ENCODE results near the gene FHAD1. TPM values are rescaled to one million over a fixed set of nuclear protein-coding genes. Genes with fewer than 3 reads are reported as not detected.

Gene FHAD1
- total RNA-seq, 1 donor from 2014 or later, result 1.3 TPM

DNA sequence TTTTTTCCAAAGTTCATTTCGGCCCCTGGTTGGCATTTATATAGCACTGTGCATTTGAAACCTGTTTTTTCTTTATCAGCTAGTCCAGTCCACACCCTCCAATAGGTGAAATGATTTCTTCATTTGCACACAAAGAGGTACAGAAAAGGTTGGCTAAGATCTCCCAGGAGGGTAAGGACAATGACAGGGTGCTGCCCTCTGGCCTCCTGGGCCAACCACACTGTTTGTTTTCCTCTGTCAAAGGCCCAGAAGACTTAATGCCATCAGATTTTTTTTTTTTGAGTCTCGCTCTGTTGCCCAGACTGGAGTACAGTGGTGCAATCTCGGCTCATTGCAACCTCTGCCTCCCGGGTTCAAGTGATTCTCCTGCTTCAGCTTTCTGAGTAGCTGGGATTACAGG is 92.5 kb downstream of the FHAD1 start:
- H3K4me3 Mint-ChIP-seq, result no peak overlapping the region
- no peak for TF ChIP-seq CTCF (IDR thresholded peaks at IDR 0.05; ENCODE audit: unreplicated experiment)
- peaks cover 7% of the 10 kb centered on the region for H3K9me3 Mint-ChIP-seq
- H3K27me3 Mint-ChIP-seq (ENCODE audit: low read depth), result peaks cover 21% of the 10 kb centered on the region
- peaks cover 10% of the 10 kb centered on the region for H3K4me1 Mint-ChIP-seq
- no peak for DNase-seq (ENCODE audit: low spot score in 2 of 2, unreplicated experiment in 2 of 2)
- no peaks in the 10 kb centered on the region for H3K36me3 Mint-ChIP-seq
- no peak overlapping the region for H3K27ac Mint-ChIP-seq

GRCh38 chr1:15341228-15341627 is 94.2 kb downstream of the FHAD1 start:
- Mint-ChIP-seq H3K27ac (no peak overlapping the region), H3K36me3 (no peaks in the 10 kb centered on the region), H3K27me3 (ENCODE audit: low read depth) (peaks cover 16% of the 10 kb centered on the region), H3K4me1 (peaks cover 4% of the 10 kb centered on the region), H3K9me3 (peaks cover 7% of the 10 kb centered on the region), H3K4me3 (no peak overlapping the region)
- DNase-seq (ENCODE audit: low spot score in 2 of 2, unreplicated experiment in 2 of 2), result no peak
- TF ChIP-seq CTCF (IDR thresholded peaks at IDR 0.05; ENCODE audit: unreplicated experiment), result no peak

- peaks cover 10% of the 10 kb centered on the region for H3K27me3 Mint-ChIP-seq (ENCODE audit: low read depth)
- DNase-seq (ENCODE audit: low spot score in 2 of 2, unreplicated experiment in 2 of 2), result no peak
- H3K4me3 Mint-ChIP-seq, result no peak overlapping the region
- H3K9me3 Mint-ChIP-seq, result peaks cover 7% of the 10 kb centered on the region
- peaks cover 4% of the 10 kb centered on the region for H3K4me1 Mint-ChIP-seq
- no peak for TF ChIP-seq CTCF (IDR thresholded peaks at IDR 0.05; ENCODE audit: unreplicated experiment)
- H3K27ac Mint-ChIP-seq, result no peak overlapping the region
- H3K36me3 Mint-ChIP-seq, result no peaks in the 10 kb centered on the region
Observed at GRCh38 chr1:15341634-15342407, 94.8 kb downstream of the FHAD1 start.

DNA sequence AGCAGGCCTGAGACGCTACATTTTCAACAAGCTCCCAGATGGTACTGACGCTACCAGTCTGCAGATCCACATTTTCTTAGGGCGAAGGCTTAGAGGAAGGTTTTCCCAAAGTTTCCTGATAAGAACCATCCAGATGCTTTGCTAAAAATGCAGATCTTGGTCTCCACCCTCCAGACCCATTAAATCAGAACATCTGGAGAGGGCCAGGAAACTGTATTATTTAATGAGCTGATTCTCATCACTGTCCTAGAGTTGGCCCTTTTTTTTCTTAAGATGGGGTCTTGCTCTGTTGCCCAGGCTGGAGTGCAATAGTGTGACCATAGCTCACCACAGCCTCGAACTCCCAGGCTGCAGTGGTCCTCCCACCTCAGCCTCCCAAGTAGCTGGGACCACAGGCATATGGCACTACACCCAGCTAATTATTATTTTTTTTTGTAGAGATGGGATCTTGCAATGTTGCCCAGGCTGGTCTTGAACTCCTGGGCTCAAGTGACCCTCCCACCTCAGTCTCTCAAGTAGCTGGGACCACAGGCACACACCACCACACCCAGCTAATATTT is 95.5 kb downstream of the FHAD1 start:
- Mint-ChIP-seq H3K27me3 (ENCODE audit: low read depth) (peaks cover 10% of the 10 kb centered on the region), H3K4me3 (no peak overlapping the region), H3K27ac (no peak overlapping the region), H3K4me1 (peaks cover 4% of the 10 kb centered on the region), H3K36me3 (no peaks in the 10 kb centered on the region), H3K9me3 (peaks cover 7% of the 10 kb centered on the region)
- DNase-seq (ENCODE audit: low spot score in 2 of 2, unreplicated experiment in 2 of 2), result no peak
- no peak for TF ChIP-seq CTCF (IDR thresholded peaks at IDR 0.05; ENCODE audit: unreplicated experiment)

- Mint-ChIP-seq H3K36me3 (no peaks in the 10 kb centered on the region), H3K27ac (no peak overlapping the region), H3K27me3 (ENCODE audit: low read depth) (peaks cover 8% of the 10 kb centered on the region), H3K4me1 (peaks cover 1% of the 10 kb centered on the region), H3K9me3 (peaks cover 6% of the 10 kb centered on the region), H3K4me3 (no peak overlapping the region)
- no peak for TF ChIP-seq CTCF (IDR thresholded peaks at IDR 0.05; ENCODE audit: unreplicated experiment)
- DNase-seq (ENCODE audit: low spot score in 2 of 2, unreplicated experiment in 2 of 2), result no peak
Observed at GRCh38 chr1:15343099-15343498, 96.1 kb downstream of the FHAD1 start.
